H9 (cell line): ENCODE results near the gene EIF2S3. TPM values are rescaled to one million over a fixed set of nuclear protein-coding genes. Genes with fewer than 3 reads are reported as not detected.
A peak's percentile ranks its signal among the peaks of the same experiment; 100 is the strongest.

Source experiments
- DNase-seq: peaks from one replicate; pipeline ENCODE4 v3.0.0-alpha.2; 2017
- H2AFZ ChIP-seq: one replicate; pipeline ENCODE4 v1.6.1; 2013; ENCODE audit warnings: mild to moderate bottlenecking, low read length, control low read depth, moderate library complexity
- H2AK5ac ChIP-seq: 2 replicates; pipeline ENCODE4 v1.6.1; 2013; ENCODE audit warnings: low read length, control low read depth, mixed read lengths; ENCODE audit not compliant: insufficient read length
- H2BK120ac ChIP-seq: one replicate; pipeline ENCODE4 v1.6.1; 2013; ENCODE audit warnings: low read depth, mild to moderate bottlenecking, low read length, control low read depth, inconsistent platforms; ENCODE audit not compliant: poor library complexity, severe bottlenecking
- H2BK12ac ChIP-seq: 2 replicates; pipeline ENCODE4 v1.6.1; 2013; ENCODE audit warnings: low read length, control low read depth, mixed read lengths, low read depth; ENCODE audit not compliant: insufficient read length
- H2BK15ac ChIP-seq: 2 replicates; pipeline ENCODE4 v1.6.1; 2013; ENCODE audit warnings: low read depth, low read length, control low read depth
- H2BK20ac ChIP-seq: one replicate; pipeline ENCODE4 v1.6.1; 2013; ENCODE audit warnings: low read depth, mild to moderate bottlenecking, low read length, control low read depth, inconsistent platforms; ENCODE audit not compliant: poor library complexity, severe bottlenecking
- H2BK5ac ChIP-seq: 2 replicates; pipeline ENCODE4 v1.6.1; 2013; ENCODE audit warnings: low read length, control low read depth, mixed read lengths; ENCODE audit not compliant: insufficient read length
- H3K14ac ChIP-seq: 2 replicates; pipeline ENCODE4 v1.6.1; 2013; ENCODE audit warnings: low read length, control low read depth; ENCODE audit not compliant: insufficient read depth
- H3K18ac ChIP-seq: 2 replicates; pipeline ENCODE4 v1.6.1; 2013; ENCODE audit warnings: low read depth, mild to moderate bottlenecking, mixed read lengths, low read length, control low read depth; ENCODE audit not compliant: insufficient read length
- H3K23ac ChIP-seq: 2 replicates; pipeline ENCODE4 v1.6.1; 2013; ENCODE audit warnings: low read length, control low read depth, mixed read lengths, low read depth; ENCODE audit not compliant: insufficient read length
- H3K23me2 ChIP-seq: 2 replicates; pipeline ENCODE4 v1.6.1; 2013; ENCODE audit warnings: low read depth, mild to moderate bottlenecking, mixed read lengths, low read length, control low read depth; ENCODE audit not compliant: insufficient read length, poor library complexity, severe bottlenecking
- H3K27ac ChIP-seq: 2 replicates; pipeline ENCODE4 v1.5.1; 2013; ENCODE audit warnings: low read length, control low read depth, mixed read lengths, low read depth; ENCODE audit not compliant: insufficient read length
- H3K27me3 ChIP-seq: 2 replicates; pipeline ENCODE4 v1.6.1; 2013; ENCODE audit warnings: low read length, control low read depth, inconsistent platforms; ENCODE audit not compliant: insufficient read depth
- H3K4ac ChIP-seq: 2 replicates; pipeline ENCODE4 v1.6.1; 2013; ENCODE audit warnings: low read depth, mild to moderate bottlenecking, control low read depth, inconsistent platforms, low read length, moderate library complexity
- H3K4me1 ChIP-seq: 2 replicates; pipeline ENCODE4 v1.6.1; 2013; ENCODE audit warnings: low read length, control low read depth, inconsistent platforms; ENCODE audit not compliant: insufficient read depth
- H3K4me2 ChIP-seq: 2 replicates; pipeline ENCODE4 v1.6.1; 2013; ENCODE audit warnings: low read length, control low read depth, mixed read lengths; ENCODE audit not compliant: insufficient read length, insufficient read depth
- H3K56ac ChIP-seq: 2 replicates; pipeline ENCODE4 v1.6.1; 2013; ENCODE audit warnings: low read depth, mild to moderate bottlenecking, mixed read lengths, low read length, control low read depth; ENCODE audit not compliant: insufficient read length
- H3K79me1 ChIP-seq: 2 replicates; pipeline ENCODE4 v1.6.1; 2013; ENCODE audit warnings: low read depth, mild to moderate bottlenecking, moderate library complexity, low read length, control low read depth, inconsistent platforms; ENCODE audit not compliant: insufficient read depth, poor library complexity, severe bottlenecking
- H3K79me2 ChIP-seq: 2 replicates; pipeline ENCODE4 v1.6.1; 2013; ENCODE audit warnings: low read length, control low read depth, inconsistent platforms; ENCODE audit not compliant: insufficient read depth
- H3K9ac ChIP-seq: 2 replicates; pipeline ENCODE4 v1.6.1; 2013; ENCODE audit warnings: low read length, control low read depth, mixed read lengths; ENCODE audit not compliant: insufficient read length; ENCODE audit errors: extremely low read depth
- H3K9me3 ChIP-seq: one replicate; pipeline ENCODE4 v1.6.1; 2013; ENCODE audit warnings: low read depth, low read length, inconsistent platforms; ENCODE audit not compliant: control insufficient read depth
- H3T11ph ChIP-seq: one replicate; pipeline ENCODE4 v1.6.1; 2013; ENCODE audit warnings: mild to moderate bottlenecking, low read length, control low read depth, inconsistent platforms
- H4K20me1 ChIP-seq: one replicate; pipeline ENCODE4 v1.6.1; 2013; ENCODE audit not compliant: control insufficient read depth, insufficient read length, insufficient read depth
- H4K5ac ChIP-seq: 2 replicates; pipeline ENCODE4 v1.6.1; 2013; ENCODE audit warnings: low read depth, mild to moderate bottlenecking, mixed read lengths, low read length, control low read depth; ENCODE audit not compliant: insufficient read length
- H4K8ac ChIP-seq: replicated peaks from 2 replicates; pipeline ENCODE4 v1.6.1; 2013; ENCODE audit warnings: low read length, control low read depth, mixed read lengths, low read depth; ENCODE audit not compliant: insufficient read length
- H4K91ac ChIP-seq: 2 replicates; pipeline ENCODE4 v1.6.1; 2013; ENCODE audit warnings: low read depth, mild to moderate bottlenecking, moderate library complexity, mixed read lengths, low read length, control low read depth; ENCODE audit not compliant: insufficient read length
- H3K27ac Mint-ChIP-seq, 3 experiments: 2 replicates in 2 of 3; 3 replicates in 1 of 3; pipeline ENCODE4 v1.8.0; 2020 to 2021; ENCODE audit warnings: mixed read lengths in 3 of 3, mild to moderate bottlenecking in 1 of 3, moderate library complexity in 1 of 3
- H3K27me3 Mint-ChIP-seq: 2 replicates; pipeline ENCODE4 v1.8.0; 2021; ENCODE audit warnings: low read depth, mild to moderate bottlenecking, moderate library complexity, mixed read lengths
- H3K36me3 Mint-ChIP-seq, 3 experiments: 2 replicates in 2 of 3; 3 replicates in 1 of 3; pipeline ENCODE4 v1.8.0; 2020 to 2021; ENCODE audit warnings: low read depth in 3 of 3, mixed read lengths in 3 of 3; ENCODE audit not compliant: insufficient read depth in 1 of 3
- H3K4me1 Mint-ChIP-seq, 2 experiments: 2 replicates each; pipeline ENCODE4 v1.8.0; 2020; ENCODE audit warnings: mixed read lengths in 2 of 2
- H3K4me3 Mint-ChIP-seq, 2 experiments: 2 replicates in 1 of 2; 3 replicates in 1 of 2; pipeline ENCODE4 v1.8.0; 2020 to 2021; ENCODE audit warnings: mild to moderate bottlenecking in 2 of 2, mixed read lengths in 2 of 2, moderate library complexity in 1 of 2
- H3K9me3 Mint-ChIP-seq, 2 experiments: 2 replicates in 1 of 2; 3 replicates in 1 of 2; pipeline ENCODE4 v1.8.0; 2020; ENCODE audit warnings: mild to moderate bottlenecking in 2 of 2, mixed read lengths in 2 of 2, moderate library complexity in 1 of 2
- CTCF ChIP-seq: fragments of 200-600 bp; sonication (generic); conservative IDR thresholded peaks from 3 replicates; pipeline ENCODE4 v1.8.0; 2021; ENCODE audit warnings: antibody characterized with exemption, mild to moderate bottlenecking
- WGBS: extraction: QIAGEN DNeasy Blood & Tissue Kit; methylation state at CpG from one replicate; pipeline ENCODE4 v1.1.7; 2013; ENCODE audit warnings: missing lambda C conversion rate, low lambda C conversion rate, mixed read lengths; ENCODE audit not compliant: insufficient read length; ENCODE audit errors: extremely low coverage; 5-methylcytosine and 5-hydroxymethylcytosine counted together
- total RNA-seq: library from RNA; stranded (reverse); gene quantifications from 2 replicates; pipeline ENCODE4 v1.2.1, GENCODE V29; 2021

The EIF2S3 gene
- total RNA-seq, 1 experiment from 2014 or later = 598 TPM

- Mint-ChIP-seq H3K4me1 (peaks cover 30% of the 10 kb centered on the region in 2 experiments), H3K27me3 (peaks cover 35% of the 10 kb centered on the region), H3K27ac (peak overlapping the region in 1 of 3 experiments; percentile 52; a peak in 1 of 7 replicates), H3K9me3 (no peaks in the 10 kb centered on the region; a peak in 1 of 5 replicates), H3K36me3 (peaks cover 4 to 20% (median 14%) of the 10 kb centered on the region in 3 experiments; a peak in 6 of 7 replicates), H3K4me3 (peak overlapping the region; percentile 83 to 87)
- Histone ChIP-seq H3K4ac (no peak overlapping the region), H2BK12ac (no peak overlapping the region), H2BK20ac (no peak overlapping the region), H2BK120ac (no peak overlapping the region), H3K23ac (no peak overlapping the region), H3K18ac (peak overlapping the region; percentile 33), H3K27ac (no peak overlapping the region), H3K4me1 (no peaks in the 10 kb centered on the region), H4K5ac (no peak overlapping the region), H3K9me3 (no peaks in the 10 kb centered on the region), H2AK5ac (no peak overlapping the region), H3K79me2 (peaks cover 6% of the 10 kb centered on the region; the same call in 1 of the 2 replicates), H2BK15ac (no peak overlapping the region), H2AFZ (no peak overlapping the region), H3K27me3 (peaks cover 8% of the 10 kb centered on the region), H3K14ac (peak overlapping the region; percentile 85), H2BK5ac (no peak overlapping the region), H3T11ph (no peak overlapping the region), H4K91ac (no peak overlapping the region), H3K4me2 (peak overlapping the region; percentile 82), H3K9ac (peak overlapping the region; percentile 77), H4K20me1 (no peaks in the 10 kb centered on the region), H3K79me1 (peaks cover 6% of the 10 kb centered on the region), H3K56ac (no peak overlapping the region), H3K23me2 (peaks cover 8% of the 10 kb centered on the region), H4K8ac (no peak overlapping the region)
- DNase-seq = peak; percentile 87
- WGBS = no CpG with 5 or more reads among the region's 111 CpGs
- no peak; the same call in 2 of the 3 replicates for TF ChIP-seq CTCF
Observed at GRCh38 chrX:24024819-24025740, 29.7 kb upstream of the EIF2S3 start.
